ENCODE data around the gene IFITM10. TPM values are rescaled to one million over a fixed set of nuclear protein-coding genes. Genes with fewer than 3 reads are reported as not detected.

IFITM10 gene
- total and polyA plus RNA-seq, 2 donors (not counting 1 experiment from before 2014, with no cell fraction given): 0.09 to 1.7 TPM

- Histone ChIP-seq H3K4me1 (ENCODE audit: control insufficient read depth in 2 of 2, insufficient read depth in 2 of 2, low read length in 2 of 2) (peaks cover 4 to 5% of the 10 kb centered on the region in 2 donors), H3K4me3 (ENCODE audit: control extremely low read depth in 1 of 5, extremely low read depth in 1 of 5, insufficient read depth in 1 of 5, low read depth in 2 of 5, low read length in 4 of 5) (peak overlapping the region in 1 of 5 experiments; percentile 28), H3K27me3 (replicated peaks in 1 of 4; ENCODE audit: control extremely low read depth in 1 of 4, control insufficient read depth in 3 of 4, insufficient read depth in 4 of 4, low read length in 3 of 4) (peaks cover 0 to 6% (median 1%) of the 10 kb centered on the region in 4 experiments), H3K9me3 (ENCODE audit: control extremely low read depth in 1 of 3, control insufficient read depth in 2 of 3, insufficient read depth in 1 of 3, low read length in 2 of 3) (no peaks in the 10 kb centered on the region), H4K20me1 (ENCODE audit: control insufficient read depth, insufficient read depth, low read length, poor library complexity, severe bottlenecking) (no peaks in the 10 kb centered on the region), H3K36me3 (replicated peaks in 1 of 2; ENCODE audit: control extremely low read depth in 1 of 2, control insufficient read depth in 1 of 2, extremely low read depth in 1 of 2, insufficient read depth in 2 of 2, low read length in 1 of 2) (no peaks in the 10 kb centered on the region), H3K79me2 (ENCODE audit: control insufficient read depth, insufficient read depth, low read length) (no peaks in the 10 kb centered on the region), H3K4me2 (replicated peaks; ENCODE audit: low read depth, low read length, poor library complexity, severe bottlenecking) (peak overlapping the region; percentile 11), H3K27ac (ENCODE audit: low read length in 2 of 2) (no peak overlapping the region), H3K9ac (ENCODE audit: low read length) (no peak overlapping the region), H2AFZ (ENCODE audit: insufficient read depth, low read depth, low read length, poor library complexity, severe bottlenecking) (no peak overlapping the region)
- ChIA-PET POLR2A (no interaction called here), CTCF (interaction anchor here (0.6 kb wide), 1 partner anchor 1118 kb away, joined by 4 read pairs; no protein-coding TSS in a partner anchor)
- peaks cover 38% of the 10 kb centered on the region for H3K27me3 Mint-ChIP-seq
- H3K27ac Mint-ChIP-seq: peak overlapping the region; percentile 11
- intact Hi-C loops (cut with micrococcal nuclease): no loop called here
- peaks cover 7% of the 10 kb centered on the region for H3K4me1 Mint-ChIP-seq
- 4% methylated on average over 6 of the region's 15 CpGs for WGBS (ENCODE audit: insufficient coverage)
- no peaks in the 10 kb centered on the region for H3K9me3 Mint-ChIP-seq (ENCODE audit: insufficient read depth)
- TF ChIP-seq, protein P1, sequence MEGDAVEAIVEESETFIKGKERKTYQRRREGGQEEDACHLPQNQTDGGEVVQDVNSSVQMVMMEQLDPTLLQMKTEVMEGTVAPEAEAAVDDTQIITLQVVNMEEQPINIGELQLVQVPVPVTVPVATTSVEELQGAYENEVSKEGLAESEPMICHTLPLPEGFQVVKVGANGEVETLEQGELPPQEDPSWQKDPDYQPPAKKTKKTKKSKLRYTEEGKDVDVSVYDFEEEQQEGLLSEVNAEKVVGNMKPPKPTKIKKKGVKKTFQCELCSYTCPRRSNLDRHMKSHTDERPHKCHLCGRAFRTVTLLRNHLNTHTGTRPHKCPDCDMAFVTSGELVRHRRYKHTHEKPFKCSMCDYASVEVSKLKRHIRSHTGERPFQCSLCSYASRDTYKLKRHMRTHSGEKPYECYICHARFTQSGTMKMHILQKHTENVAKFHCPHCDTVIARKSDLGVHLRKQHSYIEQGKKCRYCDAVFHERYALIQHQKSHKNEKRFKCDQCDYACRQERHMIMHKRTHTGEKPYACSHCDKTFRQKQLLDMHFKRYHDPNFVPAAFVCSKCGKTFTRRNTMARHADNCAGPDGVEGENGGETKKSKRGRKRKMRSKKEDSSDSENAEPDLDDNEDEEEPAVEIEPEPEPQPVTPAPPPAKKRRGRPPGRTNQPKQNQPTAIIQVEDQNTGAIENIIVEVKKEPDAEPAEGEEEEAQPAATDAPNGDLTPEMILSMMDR (IDR thresholded peaks at IDR 0.05): no peak
- no peak for TF ChIP-seq EZH2 (IDR thresholded peaks at IDR 0.05; ENCODE audit: borderline replicate concordance, insufficient read depth, low read depth, low read length, poor library complexity, severe bottlenecking)
- H3K4me3 Mint-ChIP-seq: no peak overlapping the region
- DNase-seq (no peak), ATAC-seq (ENCODE audit: low read depth) (peak; percentile 36)
Measured at GRCh38 chr11:1772270-1773130, 22.1 kb upstream of the IFITM10 start.

GRCh38 chr11:1771700-1772099, 21.3 kb upstream of the IFITM10 start:
- WGBS (ENCODE audit: insufficient coverage): 86% methylated on average over 4 of the region's 6 CpGs
- ChIA-PET POLR2A (interaction anchor here (0.6 to 0.7 kb wide), 2 partner anchors 74 to 623 kb away, joined by 8 to 10 read pairs; partner anchors contain the start of gene KRTAP5-6), CTCF (interaction anchor here (0.6 kb wide), 1 partner anchor 1117 kb away, joined by 4 read pairs; no protein-coding TSS in a partner anchor)
- Histone ChIP-seq H3K9ac (ENCODE audit: low read length) (no peak overlapping the region), H3K9me3 (ENCODE audit: control extremely low read depth in 1 of 3, control insufficient read depth in 2 of 3, insufficient read depth in 1 of 3, low read length in 2 of 3) (no peaks in the 10 kb centered on the region), H3K4me1 (ENCODE audit: control insufficient read depth in 2 of 2, insufficient read depth in 2 of 2, low read length in 2 of 2) (peaks cover 4 to 5% of the 10 kb centered on the region in 2 donors), H3K4me2 (replicated peaks; ENCODE audit: low read depth, low read length, poor library complexity, severe bottlenecking) (no peak overlapping the region), H3K27me3 (replicated peaks in 1 of 4; ENCODE audit: control extremely low read depth in 1 of 4, control insufficient read depth in 3 of 4, insufficient read depth in 4 of 4, low read length in 3 of 4) (peaks cover 0 to 10% (median 1%) of the 10 kb centered on the region in 4 experiments), H3K36me3 (replicated peaks in 1 of 2; ENCODE audit: control extremely low read depth in 1 of 2, control insufficient read depth in 1 of 2, extremely low read depth in 1 of 2, insufficient read depth in 2 of 2, low read length in 1 of 2) (no peaks in the 10 kb centered on the region), H3K79me2 (ENCODE audit: control insufficient read depth, insufficient read depth, low read length) (no peaks in the 10 kb centered on the region), H3K27ac (ENCODE audit: low read length in 2 of 2) (no peak overlapping the region), H3K4me3 (ENCODE audit: control extremely low read depth in 1 of 5, extremely low read depth in 1 of 5, insufficient read depth in 1 of 5, low read depth in 2 of 5, low read length in 4 of 5) (peak overlapping the region in 1 of 5 experiments; percentile 46), H4K20me1 (ENCODE audit: control insufficient read depth, insufficient read depth, low read length, poor library complexity, severe bottlenecking) (no peaks in the 10 kb centered on the region), H2AFZ (ENCODE audit: insufficient read depth, low read depth, low read length, poor library complexity, severe bottlenecking) (no peak overlapping the region)
- Mint-ChIP-seq H3K4me1 (peaks cover 7% of the 10 kb centered on the region), H3K4me3 (no peak overlapping the region), H3K9me3 (ENCODE audit: insufficient read depth) (no peaks in the 10 kb centered on the region), H3K27me3 (peaks cover 35% of the 10 kb centered on the region), H3K27ac (no peak overlapping the region)
- no peak for DNase-seq
- TF ChIP-seq, protein P1 (IDR thresholded peaks at IDR 0.05): no peak
- no peak for TF ChIP-seq EZH2 (IDR thresholded peaks at IDR 0.05; ENCODE audit: borderline replicate concordance, insufficient read depth, low read depth, low read length, poor library complexity, severe bottlenecking)
- intact Hi-C loops (cut with micrococcal nuclease): no loop called here
- ATAC-seq (ENCODE audit: low read depth): no peak

Data from B cell (primary cell).